Measurements from ENCODE around the gene ATG13. TPM values are rescaled to one million over a fixed set of nuclear protein-coding genes. Genes with fewer than 3 reads are reported as not detected.

The ATG13 gene
- total RNA-seq, 1 donor from 2014 or later, result 42.1 TPM

DNA sequence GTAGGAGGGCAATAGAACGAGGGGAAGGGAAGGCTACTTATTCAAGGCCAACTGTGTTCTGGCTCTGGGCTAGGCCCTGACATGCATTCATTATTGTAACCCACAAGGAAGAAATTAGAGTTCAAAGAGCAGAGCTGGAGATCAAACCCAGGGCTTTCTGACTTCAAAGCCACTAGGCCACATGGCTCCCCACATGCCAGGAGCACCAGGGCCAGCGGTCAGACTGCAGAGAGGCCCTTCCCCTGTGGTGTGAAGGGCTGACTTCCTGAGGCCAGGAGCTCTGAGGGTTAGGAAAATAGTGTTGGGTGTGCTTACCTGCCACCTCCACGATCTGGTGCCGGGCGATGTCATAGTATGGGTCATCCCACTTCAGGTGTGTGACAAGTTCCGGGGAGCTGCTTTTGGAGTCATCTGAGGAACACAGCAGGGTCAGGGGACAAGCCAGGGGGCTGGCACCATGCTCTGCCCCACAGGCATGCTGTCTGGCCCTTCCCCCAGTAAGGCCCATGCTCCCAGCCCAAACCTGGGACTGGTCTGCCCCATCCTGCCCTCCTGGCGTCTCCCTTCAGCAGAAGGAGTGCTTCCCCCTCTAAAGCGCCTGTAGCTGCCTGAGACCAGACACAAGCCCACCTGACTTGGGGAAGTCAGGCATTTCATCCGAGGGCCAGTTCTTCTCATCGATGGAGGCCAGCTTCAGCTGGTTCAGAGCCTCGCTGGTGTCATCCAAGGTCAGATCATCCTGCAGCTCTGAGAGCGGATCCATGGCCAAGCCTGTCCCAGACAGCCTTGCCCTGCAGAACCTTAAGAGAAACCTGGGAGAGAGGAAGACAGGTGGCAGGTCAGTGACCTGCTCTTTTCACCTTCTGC, 78.2 kb downstream of the ATG13 start:
- no peak for DNase-seq
- no peaks in the 10 kb centered on the region for H3K27me3 ChIP-seq (ENCODE audit: low read depth)
- H3K36me3 ChIP-seq, result peaks cover 49% of the 10 kb centered on the region
- H3K27ac ChIP-seq (replicated peaks), result peak overlapping the region; percentile 96
- peaks cover 72% of the 10 kb centered on the region for H3K4me1 ChIP-seq
- H3K9me3 ChIP-seq (replicated peaks), result no peaks in the 10 kb centered on the region
- TF ChIP-seq, protein P1, sequence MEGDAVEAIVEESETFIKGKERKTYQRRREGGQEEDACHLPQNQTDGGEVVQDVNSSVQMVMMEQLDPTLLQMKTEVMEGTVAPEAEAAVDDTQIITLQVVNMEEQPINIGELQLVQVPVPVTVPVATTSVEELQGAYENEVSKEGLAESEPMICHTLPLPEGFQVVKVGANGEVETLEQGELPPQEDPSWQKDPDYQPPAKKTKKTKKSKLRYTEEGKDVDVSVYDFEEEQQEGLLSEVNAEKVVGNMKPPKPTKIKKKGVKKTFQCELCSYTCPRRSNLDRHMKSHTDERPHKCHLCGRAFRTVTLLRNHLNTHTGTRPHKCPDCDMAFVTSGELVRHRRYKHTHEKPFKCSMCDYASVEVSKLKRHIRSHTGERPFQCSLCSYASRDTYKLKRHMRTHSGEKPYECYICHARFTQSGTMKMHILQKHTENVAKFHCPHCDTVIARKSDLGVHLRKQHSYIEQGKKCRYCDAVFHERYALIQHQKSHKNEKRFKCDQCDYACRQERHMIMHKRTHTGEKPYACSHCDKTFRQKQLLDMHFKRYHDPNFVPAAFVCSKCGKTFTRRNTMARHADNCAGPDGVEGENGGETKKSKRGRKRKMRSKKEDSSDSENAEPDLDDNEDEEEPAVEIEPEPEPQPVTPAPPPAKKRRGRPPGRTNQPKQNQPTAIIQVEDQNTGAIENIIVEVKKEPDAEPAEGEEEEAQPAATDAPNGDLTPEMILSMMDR (IDR thresholded peaks at IDR 0.05; ENCODE audit: borderline replicate concordance), result no peak
- intact Hi-C loops (cut with micrococcal nuclease), result no loop called here
- H3K4me3 ChIP-seq, result peak overlapping the region; percentile 14

DNA sequence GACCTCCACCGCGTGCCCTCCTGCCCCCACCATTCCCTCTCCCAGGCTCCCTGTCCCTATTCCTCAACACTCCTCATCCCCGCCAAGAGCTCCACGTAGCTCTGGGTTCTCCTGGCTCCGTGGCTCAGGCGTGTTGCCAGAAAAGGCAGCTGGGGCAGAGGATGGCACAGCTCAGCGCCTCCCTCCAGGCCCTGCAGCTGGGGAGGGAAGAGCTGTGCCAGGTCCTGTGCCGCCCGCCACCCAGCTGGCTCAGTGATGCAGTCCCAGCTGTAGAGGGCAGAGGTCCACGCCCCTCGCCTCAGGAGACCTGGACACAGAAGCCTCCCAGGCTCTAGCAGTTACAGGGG, 78.8 kb downstream of the ATG13 start:
- Histone ChIP-seq H3K4me3 (peak overlapping the region; percentile 89), H3K9me3 (replicated peaks) (no peaks in the 10 kb centered on the region), H3K4me1 (peaks cover 76% of the 10 kb centered on the region), H3K36me3 (peaks cover 43% of the 10 kb centered on the region), H3K27ac (replicated peaks) (peak overlapping the region; percentile 96), H3K27me3 (ENCODE audit: low read depth) (no peaks in the 10 kb centered on the region)
- peak; percentile 81 for DNase-seq
- intact Hi-C loops (cut with micrococcal nuclease), result no loop called here
- TF ChIP-seq, protein P1 (IDR thresholded peaks at IDR 0.05; ENCODE audit: borderline replicate concordance), result no peak

DNA sequence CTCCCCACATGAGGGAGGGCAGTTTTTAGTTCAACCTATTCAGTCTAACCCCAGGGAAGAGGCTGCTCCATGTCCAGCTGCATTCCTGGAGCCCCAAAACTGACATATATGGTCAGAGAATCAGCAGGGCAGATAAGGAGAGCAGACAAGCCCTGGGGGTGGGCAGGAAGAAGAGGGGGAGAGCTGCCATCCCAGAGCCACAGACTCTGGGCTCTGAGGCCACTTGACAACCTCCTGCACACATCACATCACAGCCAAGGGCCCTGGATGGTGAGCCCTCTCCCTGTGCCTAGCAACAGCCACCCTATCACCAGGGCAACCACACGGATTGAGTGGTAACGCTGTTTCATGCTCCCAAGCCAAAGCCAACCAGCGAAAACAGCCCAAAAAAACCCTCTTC, 80.0 kb downstream of the ATG13 start:
- TF ChIP-seq, protein P1 (IDR thresholded peaks at IDR 0.05; ENCODE audit: borderline replicate concordance), result no peak
- intact Hi-C loops (cut with micrococcal nuclease), result no loop called here
- Histone ChIP-seq H3K9me3 (replicated peaks) (no peaks in the 10 kb centered on the region), H3K4me3 (peak overlapping the region; percentile 89), H3K27ac (replicated peaks) (peak overlapping the region; percentile 96), H3K4me1 (peaks cover 87% of the 10 kb centered on the region), H3K27me3 (ENCODE audit: low read depth) (no peaks in the 10 kb centered on the region), H3K36me3 (peaks cover 39% of the 10 kb centered on the region)
- peak; percentile 43 for DNase-seq

DNA sequence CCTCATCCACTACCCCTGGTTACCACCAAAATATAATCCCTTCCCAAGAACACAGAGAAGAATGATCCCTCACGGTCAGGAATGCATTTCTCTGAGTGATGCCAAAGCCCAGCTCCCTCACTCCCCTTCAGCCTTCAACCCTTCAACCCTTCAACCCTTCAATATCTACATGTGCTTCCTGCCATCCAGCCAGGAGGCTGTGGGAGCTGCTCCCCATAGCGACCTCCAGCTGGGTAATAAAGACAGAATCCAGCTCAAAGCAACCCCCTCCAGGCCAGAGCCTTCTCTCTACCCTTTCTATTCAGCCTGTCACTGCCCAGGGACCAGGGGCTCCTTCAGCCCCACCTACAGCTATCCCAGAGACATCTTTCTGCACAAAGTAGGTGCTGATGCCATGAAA, 80.4 kb downstream of the ATG13 start:
- Histone ChIP-seq H3K36me3 (peaks cover 39% of the 10 kb centered on the region), H3K27me3 (ENCODE audit: low read depth) (no peaks in the 10 kb centered on the region), H3K9me3 (replicated peaks) (no peaks in the 10 kb centered on the region), H3K27ac (replicated peaks) (peak overlapping the region; percentile 96), H3K4me1 (peaks cover 91% of the 10 kb centered on the region), H3K4me3 (peak overlapping the region; percentile 89)
- TF ChIP-seq, protein P1 (IDR thresholded peaks at IDR 0.05; ENCODE audit: borderline replicate concordance), result no peak
- DNase-seq, result no peak
- intact Hi-C loops (cut with micrococcal nuclease), result no loop called here

DNA sequence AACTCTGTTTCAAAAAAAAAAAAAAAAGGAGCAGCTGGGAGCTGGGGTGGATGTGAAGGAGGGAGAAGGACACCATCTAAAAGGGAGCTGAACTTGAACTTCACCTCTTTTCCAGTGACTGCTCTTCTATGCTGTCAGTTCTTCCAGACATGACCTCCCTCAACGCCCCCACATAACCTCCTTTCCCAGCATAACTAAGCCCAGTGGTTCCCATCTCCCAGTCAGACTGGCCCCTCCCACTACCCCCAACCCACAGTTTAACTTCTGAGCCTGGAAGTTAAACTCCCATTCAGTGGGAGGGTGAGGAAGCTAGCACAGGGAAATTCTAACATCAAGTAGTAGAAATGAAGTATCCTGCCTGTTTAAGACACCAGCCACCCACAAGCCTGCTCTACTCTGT, 81.2 kb downstream of the ATG13 start:
- H3K36me3 ChIP-seq, result peaks cover 43% of the 10 kb centered on the region

More for the DNA sequence above, 81.2 kb downstream of the ATG13 start:
- Histone ChIP-seq H3K4me1 (peaks cover 94% of the 10 kb centered on the region), H3K27me3 (ENCODE audit: low read depth) (no peaks in the 10 kb centered on the region), H3K27ac (replicated peaks) (peak overlapping the region; percentile 96), H3K4me3 (peak overlapping the region; percentile 89), H3K9me3 (replicated peaks) (no peaks in the 10 kb centered on the region)
- no peak for DNase-seq
- TF ChIP-seq, protein P1 (IDR thresholded peaks at IDR 0.05; ENCODE audit: borderline replicate concordance), result no peak
- intact Hi-C loops (cut with micrococcal nuclease), result no loop called here
